Medulla oblongata (tissue), 1 donor: ENCODE measurements around the gene CTRB1.
A peak's percentile ranks its signal among the peaks of the same experiment; 100 is the strongest.

Source experiments
- DNase-seq: peaks from one replicate; pipeline ENCODE4 v3.0.0-alpha.2; 2015; ENCODE audit errors: extremely low spot score

CTRB1 gene

DNA sequence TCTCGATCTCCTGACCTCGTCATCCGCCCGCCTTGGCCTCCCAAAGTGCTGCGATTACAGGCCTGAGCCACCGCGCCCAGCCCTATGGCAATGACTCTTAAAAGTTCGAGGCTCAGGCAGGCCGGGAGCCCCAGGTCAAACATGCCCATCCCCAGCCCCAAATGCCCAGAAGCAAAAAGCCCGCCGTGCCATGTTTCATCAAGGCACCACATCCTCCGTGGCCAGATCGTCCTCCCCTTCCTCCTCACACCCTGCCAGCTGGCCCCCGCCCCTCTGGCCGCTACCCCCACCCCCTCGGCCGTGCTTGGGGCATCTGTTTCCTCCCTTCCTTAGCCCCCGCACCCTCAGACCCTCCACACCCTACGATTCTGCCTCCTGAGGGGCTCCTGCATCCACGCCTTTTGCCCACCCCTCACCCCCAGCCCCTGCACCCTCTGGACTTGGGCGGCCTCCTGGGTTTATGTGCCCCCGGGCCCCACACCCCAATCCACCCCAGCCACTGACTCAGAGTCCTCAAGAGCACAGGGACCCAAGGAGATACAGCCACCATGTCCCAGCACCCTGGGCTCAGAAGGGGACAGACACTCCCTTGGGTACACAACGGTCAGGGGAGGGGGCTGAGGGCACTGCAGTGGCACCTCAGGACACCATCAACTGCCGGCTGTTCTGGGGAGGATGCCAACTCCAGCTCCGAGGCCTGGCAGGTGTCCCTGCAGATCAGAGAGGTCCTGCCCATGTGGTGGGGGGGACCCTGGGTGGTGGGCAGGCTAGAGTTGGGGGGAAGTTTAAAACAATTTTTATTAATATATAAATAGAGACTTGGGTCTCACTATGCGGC, 7.1 kb downstream of the CTRB1 start:
- DNase-seq: no peak

- no peak for DNase-seq
These were observed 8.0 kb downstream of the CTRB1 start for GRCh38 chr16:75226550-75227360.

DNA sequence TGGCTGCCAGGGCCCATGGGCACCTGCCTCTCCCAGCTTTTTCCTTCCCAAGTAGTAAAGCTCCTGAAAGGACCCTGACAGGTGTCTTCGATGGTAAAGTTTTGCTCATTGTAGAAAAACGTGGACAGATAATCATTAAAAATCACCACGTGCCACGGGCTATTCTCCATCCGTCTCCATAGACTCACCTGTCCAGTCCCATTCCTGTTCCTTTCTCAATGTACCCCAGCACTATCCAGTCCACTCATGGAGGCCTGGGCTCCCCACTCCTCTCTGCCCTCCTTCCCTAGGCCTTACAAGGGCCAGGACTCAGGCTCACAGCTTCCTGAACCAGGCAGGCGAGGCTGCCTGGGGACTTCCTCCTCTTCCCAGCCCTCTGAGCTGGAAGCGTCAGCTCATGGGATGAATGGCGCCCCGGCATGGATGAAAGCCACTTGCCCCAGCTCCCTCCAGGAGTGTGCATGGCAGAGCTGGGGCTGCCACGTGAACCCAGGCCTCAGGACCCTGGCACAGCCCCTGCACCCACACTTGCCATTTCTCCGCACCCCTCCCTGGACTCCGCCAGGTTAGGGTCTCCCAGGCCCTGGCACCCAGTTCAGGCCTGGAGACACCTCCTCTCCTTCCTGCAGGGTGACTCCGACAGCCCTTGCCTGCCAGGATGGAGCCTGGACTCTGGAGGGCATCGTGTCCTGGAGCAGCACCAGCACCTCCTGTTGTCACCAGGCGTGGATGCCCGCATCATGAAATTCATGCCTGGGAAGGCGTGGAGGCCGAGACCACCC, 8.8 kb downstream of the CTRB1 start:
- no peak for DNase-seq

DNA sequence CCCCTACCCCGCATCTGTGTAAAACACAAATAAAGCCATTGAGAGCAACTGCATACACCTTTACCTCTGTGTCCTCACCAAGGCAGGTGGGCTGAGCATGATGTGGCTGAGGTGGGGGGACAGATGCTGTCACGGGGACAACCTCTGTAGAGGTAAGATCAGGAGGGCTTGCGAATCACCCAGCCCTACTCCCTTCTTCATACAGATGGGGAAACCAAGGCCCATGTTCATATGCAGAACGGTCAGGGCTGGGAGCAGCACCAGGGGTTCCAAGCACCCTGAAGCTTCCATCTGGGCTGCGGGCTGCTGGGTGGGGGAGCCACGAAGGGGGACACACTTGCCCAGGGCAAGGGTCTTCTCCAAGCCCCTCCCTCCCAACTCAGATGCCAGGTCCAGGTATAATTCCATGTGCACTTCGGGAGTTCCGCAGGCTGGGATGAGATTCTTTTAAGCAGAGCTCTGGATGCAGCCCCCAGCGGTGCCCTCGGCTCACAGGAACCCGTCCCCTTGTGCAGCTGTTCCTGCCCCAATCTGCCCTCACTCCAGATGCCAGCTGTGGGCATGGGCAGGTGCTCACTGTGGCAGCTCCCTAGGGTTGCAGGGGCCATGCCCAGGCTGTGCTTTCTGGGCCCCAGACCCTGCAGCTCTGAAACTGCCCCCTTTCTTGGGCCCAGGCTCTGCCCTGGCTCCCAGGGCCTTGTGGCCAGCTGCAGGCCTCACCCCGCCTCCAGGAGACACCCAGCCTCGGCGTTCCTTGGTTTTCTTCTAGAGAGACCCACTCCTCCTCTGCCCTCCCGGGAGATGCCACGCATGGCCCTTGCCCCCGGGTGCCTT, 9.6 kb downstream of the CTRB1 start:
- no peak for DNase-seq

GRCh38 chr16:75229172-75230031, 10.6 kb downstream of the CTRB1 start:
- no peak for DNase-seq

GRCh38 chr16:75230471-75231110, 11.8 kb downstream of the CTRB1 start:
- DNase-seq: no peak

- no peak for DNase-seq
These were observed 12.8 kb downstream of the CTRB1 start for GRCh38 chr16:75231570-75231969.

DNA sequence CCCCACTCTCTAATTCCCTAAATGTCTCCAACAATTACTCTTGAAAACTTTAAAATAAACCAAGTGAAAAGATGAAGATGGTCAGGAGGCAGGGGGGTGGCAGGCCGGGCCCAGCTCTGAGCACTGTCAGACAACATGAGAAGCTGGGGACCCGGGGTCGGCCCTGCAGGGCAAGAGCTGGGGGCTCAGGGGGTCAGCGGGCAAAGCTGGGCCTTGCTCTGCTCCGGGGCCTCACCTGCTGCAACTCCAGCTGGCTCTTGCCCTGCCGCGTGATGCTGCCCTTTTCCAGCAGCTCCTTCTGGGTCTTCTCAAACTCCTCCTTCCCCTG, 14.8 kb downstream of the CTRB1 start:
- DNase-seq: no peak

DNA sequence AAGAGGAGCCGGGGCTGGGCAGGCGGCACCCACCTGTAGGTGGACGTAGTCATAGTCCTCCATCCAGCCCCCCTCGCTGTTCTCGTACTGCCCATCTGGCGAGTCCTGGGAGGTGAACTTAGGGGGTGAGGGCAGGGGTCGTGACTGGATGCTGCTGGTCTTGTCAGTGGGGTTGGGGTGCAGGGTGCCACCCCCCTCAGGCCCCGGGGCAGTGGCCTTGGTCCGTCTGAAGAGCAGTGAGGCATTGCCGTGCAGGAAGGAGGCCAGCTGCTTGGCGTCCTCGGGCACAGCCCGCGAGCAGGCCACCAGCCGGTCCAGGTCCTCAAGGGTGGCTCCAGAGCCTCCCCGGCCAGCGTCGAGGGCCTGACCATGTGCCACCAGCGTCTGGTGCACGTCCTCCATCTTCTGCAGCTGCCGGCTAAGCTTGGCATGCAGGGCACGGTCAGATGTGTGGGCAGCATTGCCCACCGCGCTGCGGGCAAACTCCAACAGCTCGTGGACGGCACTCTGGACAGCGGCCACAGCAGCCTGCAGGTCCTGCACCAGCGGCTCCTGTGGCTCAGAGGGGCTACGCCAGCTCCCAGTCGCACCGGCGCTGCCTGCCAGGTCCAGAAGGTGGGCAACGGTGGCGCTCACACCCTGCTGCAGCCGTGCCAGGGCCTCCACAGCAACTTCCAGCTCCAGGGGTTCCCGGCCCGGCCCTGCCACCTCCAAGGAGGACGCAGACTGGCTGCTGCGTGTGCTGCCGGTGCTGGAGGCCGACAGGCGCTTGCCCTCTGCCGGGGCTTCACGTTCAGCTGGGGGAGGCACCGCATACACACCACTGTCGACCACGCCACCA, 16.3 kb downstream of the CTRB1 start:
- DNase-seq: no peak

- no peak for DNase-seq
These were observed 17.0 kb downstream of the CTRB1 start for GRCh38 chr16:75235721-75236193.

DNA sequence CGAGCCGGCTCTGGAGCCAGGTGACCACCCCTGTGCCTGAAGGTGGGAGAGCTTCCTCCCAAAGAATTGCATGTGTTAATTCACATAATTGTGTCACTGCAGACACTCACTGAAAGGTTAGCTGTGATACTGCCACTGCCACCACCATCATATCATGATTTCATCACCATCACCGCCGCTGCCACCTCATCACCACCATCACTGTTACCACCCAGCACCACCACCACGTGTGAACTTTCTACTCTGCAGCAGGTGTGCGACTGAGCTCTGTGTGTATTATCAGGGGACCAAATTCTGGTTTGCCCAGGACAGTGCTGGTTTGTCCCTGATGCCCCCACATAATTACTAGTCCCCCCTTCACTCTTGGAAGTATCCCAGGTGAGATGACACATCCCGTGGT, 17.4 kb downstream of the CTRB1 start:
- DNase-seq: no peak

GRCh38 chr16:75236736-75237397, 18.1 kb downstream of the CTRB1 start:
- DNase-seq: no peak

DNA sequence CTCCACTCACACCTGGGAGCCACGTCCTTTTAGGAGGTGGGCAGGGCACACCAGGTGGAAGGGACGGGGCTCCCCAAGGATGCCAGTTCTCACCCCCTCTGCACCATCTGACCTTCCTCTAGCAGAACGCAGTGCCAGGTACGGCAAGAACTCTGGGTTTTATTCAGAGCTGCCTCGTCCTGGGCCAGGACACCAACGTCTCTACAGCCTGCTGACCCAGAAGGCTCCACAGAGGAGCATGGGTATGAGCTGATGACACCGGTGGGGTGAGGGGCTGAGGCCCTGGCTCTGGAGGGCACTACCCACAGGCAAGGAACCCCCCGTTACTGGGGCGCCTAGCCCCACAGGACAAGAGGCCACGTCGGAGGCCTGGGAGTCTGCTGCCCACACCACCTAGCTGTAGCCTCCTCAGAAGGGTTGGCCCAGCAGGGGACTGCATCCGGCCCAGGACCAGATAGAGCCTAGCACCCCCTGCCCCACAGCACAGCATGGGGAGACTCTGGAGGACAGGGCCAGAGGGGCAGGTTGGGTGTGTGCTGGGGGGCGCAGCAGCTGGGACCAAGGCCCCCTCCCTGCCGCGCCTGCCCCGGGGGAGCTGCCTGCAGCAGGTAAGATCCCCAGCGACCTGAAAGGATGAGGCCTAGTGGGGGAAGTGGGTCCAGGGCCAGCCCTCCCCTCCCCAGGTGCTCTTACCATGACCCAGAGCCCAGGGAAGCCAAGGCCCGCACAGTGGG, 18.8 kb downstream of the CTRB1 start:
- peak; percentile 37 for DNase-seq

- DNase-seq: peak; percentile 91
These were observed 19.5 kb downstream of the CTRB1 start for GRCh38 chr16:75238132-75238852.

DNA sequence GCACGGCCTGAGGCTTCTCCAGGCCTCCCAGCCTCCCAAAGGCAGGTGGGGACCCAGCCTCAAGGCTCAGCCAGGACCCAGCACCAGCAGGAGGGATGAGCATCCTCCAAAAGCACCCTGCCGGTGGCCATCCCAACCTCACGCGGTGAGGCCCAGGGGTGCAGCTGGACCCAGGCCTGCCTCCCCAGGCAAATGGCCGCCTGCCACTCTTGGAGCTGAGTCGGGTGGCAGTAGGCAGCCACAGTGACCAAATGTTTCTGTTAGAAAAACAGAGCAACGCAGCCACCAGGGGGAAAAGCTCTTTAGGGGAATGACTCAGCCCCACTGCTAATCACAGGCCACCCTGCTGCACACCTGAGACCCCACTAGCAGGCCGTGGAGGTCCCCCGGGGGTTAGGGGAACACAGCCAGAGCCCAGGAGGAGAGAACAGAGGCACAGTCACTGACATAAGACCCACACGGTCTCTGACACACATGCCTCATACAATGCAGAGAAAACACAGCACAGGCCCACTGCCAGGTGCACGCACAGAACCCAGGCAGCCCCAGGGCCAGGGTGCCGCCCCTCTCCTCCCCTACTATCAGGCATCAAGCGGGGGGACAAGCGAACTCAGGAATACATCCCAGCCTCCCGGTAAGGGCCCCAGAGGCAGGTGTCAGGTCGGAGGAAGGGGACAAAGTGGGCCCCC, 20.2 kb downstream of the CTRB1 start:
- no peak for DNase-seq

- DNase-seq: no peak
These were observed 20.8 kb downstream of the CTRB1 start for GRCh38 chr16:75239542-75240122.
